ENCODE results near the gene RNASEL. TPM values are rescaled to one million over a fixed set of nuclear protein-coding genes. Genes with fewer than 3 reads are reported as not detected.

RNASEL gene
- total and polyA plus RNA-seq, 9 of the 15 experiments (the other 6 are each of a cell fraction or from before 2014, with no cell fraction given) = 4.3 to 11.1 (median 7.2) TPM

DNA sequence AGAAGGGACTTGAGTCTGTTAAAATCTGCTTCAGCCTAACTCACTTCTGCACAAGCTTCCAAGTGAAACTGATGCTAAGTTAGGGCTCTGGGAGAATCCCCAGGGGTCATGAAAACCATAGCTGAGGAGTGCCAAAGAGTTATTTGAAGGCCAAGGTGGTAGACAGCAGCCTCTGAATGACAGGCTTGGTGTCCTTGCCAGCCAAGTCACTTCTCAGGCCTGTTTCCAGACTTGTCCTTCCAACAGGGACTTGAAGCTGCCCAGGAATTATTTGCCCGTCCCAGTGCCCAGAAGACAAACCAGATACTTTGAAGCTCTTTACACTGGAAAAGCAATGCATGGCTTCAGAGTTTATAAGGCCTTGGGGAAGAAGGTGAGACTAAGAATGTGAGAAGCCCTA is 33.6 kb downstream of the RNASEL start:
- H3K9me1 ChIP-seq (ENCODE audit: control insufficient read depth, insufficient read depth, low read length) = no peaks in the 10 kb centered on the region
- CTCF ChIA-PET (ENCODE audit: low intra/inter-chr PET ratio) = no interaction called here
- POLR2A ChIA-PET = interaction anchor here (0.8 kb wide), 1 partner anchor 1755 kb away, joined by 3 read pairs; no protein-coding TSS in a partner anchor
- BruUV-seq (replicated peaks) = no TSS peak
- H3K36me3 ChIP-seq (ENCODE audit: control insufficient read depth, insufficient read depth, low read length) = no peaks in the 10 kb centered on the region
- no peak overlapping the region for H3K27ac ChIP-seq (ENCODE audit: extremely low read depth, low read depth, low read length)
- no peak for TF ChIP-seq ETV6 (IDR thresholded peaks at IDR 0.05; ENCODE audit: borderline replicate concordance in 1 of 2, low read depth in 2 of 2, low read length in 1 of 2)
- TF ChIP-seq ETV6 (CRISPR knock-in tag; IDR thresholded peaks at IDR 0.05; ENCODE audit: borderline replicate concordance) = no peak
- TF ChIP-seq STAT5B (CRISPR knock-in tag; IDR thresholded peaks at IDR 0.05) = no peak
- TF ChIP-seq TOE1 (IDR thresholded peaks at IDR 0.05; ENCODE audit: borderline replicate concordance) = no peak
- TF ChIP-seq TOE1 (CRISPR knock-in tag; IDR thresholded peaks at IDR 0.05; ENCODE audit: borderline replicate concordance, low read depth) = no peak
- TF ChIP-seq HIVEP1 (CRISPR knock-in tag; IDR thresholded peaks at IDR 0.05) = no peak
- TF ChIP-seq, protein P1, sequence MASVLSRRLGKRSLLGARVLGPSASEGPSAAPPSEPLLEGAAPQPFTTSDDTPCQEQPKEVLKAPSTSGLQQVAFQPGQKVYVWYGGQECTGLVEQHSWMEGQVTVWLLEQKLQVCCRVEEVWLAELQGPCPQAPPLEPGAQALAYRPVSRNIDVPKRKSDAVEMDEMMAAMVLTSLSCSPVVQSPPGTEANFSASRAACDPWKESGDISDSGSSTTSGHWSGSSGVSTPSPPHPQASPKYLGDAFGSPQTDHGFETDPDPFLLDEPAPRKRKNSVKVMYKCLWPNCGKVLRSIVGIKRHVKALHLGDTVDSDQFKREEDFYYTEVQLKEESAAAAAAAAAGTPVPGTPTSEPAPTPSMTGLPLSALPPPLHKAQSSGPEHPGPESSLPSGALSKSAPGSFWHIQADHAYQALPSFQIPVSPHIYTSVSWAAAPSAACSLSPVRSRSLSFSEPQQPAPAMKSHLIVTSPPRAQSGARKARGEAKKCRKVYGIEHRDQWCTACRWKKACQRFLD (CRISPR knock-in tag; IDR thresholded peaks at IDR 0.05) = no peak
- no peak for TF ChIP-seq ZNF398 (CRISPR knock-in tag; IDR thresholded peaks at IDR 0.05)
- no peak for TF ChIP-seq ZNF311 (CRISPR knock-in tag; IDR thresholded peaks at IDR 0.05)
- TF ChIP-seq TCFL5 (CRISPR knock-in tag; conservative IDR thresholded peaks at IDR 0.05) = no peak
- TF ChIP-seq ZNF143 (CRISPR knock-in tag; IDR thresholded peaks at IDR 0.05) = no peak
- no peak for TF ChIP-seq MTA2 (IDR thresholded peaks at IDR 0.05; ENCODE audit: low read depth)
- TF ChIP-seq ZNF696 (CRISPR knock-in tag; conservative IDR thresholded peaks at IDR 0.05) = no peak
- TF ChIP-seq KDM1A (IDR thresholded peaks at IDR 0.05) = no peak
- TF ChIP-seq ELF4 (CRISPR knock-in tag; IDR thresholded peaks at IDR 0.05) = no peak
- no peak for TF ChIP-seq BMI1 (IDR thresholded peaks at IDR 0.05; ENCODE audit: low read length)
- TF ChIP-seq ZBTB12 (CRISPR knock-in tag; IDR thresholded peaks at IDR 0.05) = no peak
- TF ChIP-seq CHD2 (IDR thresholded peaks at IDR 0.05; ENCODE audit: low read depth, low read length) = no peak
- no peak for TF ChIP-seq U2AF1 (optimal IDR thresholded peaks at IDR 0.05; ENCODE audit: low read depth, low read length)
- TF ChIP-seq HSF4 (CRISPR knock-in tag; IDR thresholded peaks at IDR 0.05; ENCODE audit: borderline replicate concordance) = no peak
- no peak for TF ChIP-seq ZNF780A (CRISPR knock-in tag; IDR thresholded peaks at IDR 0.05)
- no peak overlapping the region for H3K4me2 ChIP-seq (ENCODE audit: insufficient read depth, low read length)
- peaks cover 6 to 22% of the 10 kb centered on the region in 2 experiments for H3K27me3 ChIP-seq (ENCODE audit: control insufficient read depth in 2 of 2, insufficient read depth in 2 of 2, low read length in 2 of 2)
- 0% methylated on average over 1 of the region's 1 CpG for WGBS (ENCODE audit: insufficient coverage, low coverage, missing lambda C conversion rate)
- H4K20me1 ChIP-seq (replicated peaks; ENCODE audit: control insufficient read depth, insufficient read depth, low read length) = no peaks in the 10 kb centered on the region
- no peaks in the 10 kb centered on the region for H3K4me1 ChIP-seq (replicated peaks in 1 of 2; ENCODE audit: control insufficient read depth in 2 of 2, insufficient read depth in 2 of 2, low read length in 2 of 2)
- in situ Hi-C loops (cut with MboI) = no loop called here
- H3K9ac ChIP-seq (ENCODE audit: insufficient read depth in 1 of 2, low read depth in 2 of 2, low read length in 2 of 2) = no peak overlapping the region
- no peak overlapping the region for H2AFZ ChIP-seq (ENCODE audit: low read depth, low read length)
- no peak for DNase-seq (ENCODE audit: extremely low read depth in 1 of 4, low spot score in 3 of 4)
- H3K9me3 ChIP-seq (replicated peaks; ENCODE audit: control insufficient read depth, insufficient read depth, low read depth, low read length) = no peaks in the 10 kb centered on the region
- FAIRE-seq = no peak
- H3K79me2 ChIP-seq (ENCODE audit: control insufficient read depth, insufficient read depth, low read length) = no peaks in the 10 kb centered on the region
- H3K4me3 ChIP-seq = no peak overlapping the region
- intact Hi-C loops (cut with micrococcal nuclease) = no loop called here
- ATAC-seq = no peak

Measured in K562 (cell line).